ENCODE data around the gene TSR2. TPM values are rescaled to one million over a fixed set of nuclear protein-coding genes. Genes with fewer than 3 reads are reported as not detected.
A peak's percentile ranks its signal among the peaks of the same experiment; 100 is the strongest.

TSR2 gene
- total RNA-seq, 1 donor from 2014 or later: 14.0 TPM

- peaks cover 0 to 3% of the 10 kb centered on the region in 2 donors for H3K4me1 ChIP-seq
- intact Hi-C loops (cut with DNase I): no loop called here
- peak in 1 of 2 donors; percentile 74 for DNase-seq (ENCODE audit: low spot score in 2 of 2)
- no peaks in the 10 kb centered on the region for H3K9me3 ChIP-seq
- H3K27me3 ChIP-seq: no peaks in the 10 kb centered on the region
- no peaks in the 10 kb centered on the region for H3K36me3 ChIP-seq
- peak overlapping the region; percentile 1 to 53 for H3K27ac ChIP-seq
- no peak for TF ChIP-seq CTCF (IDR thresholded peaks at IDR 0.05)
- no peak overlapping the region for H3K4me3 ChIP-seq
These were observed 52.1 kb downstream of the TSR2 start for GRCh38 chrX:54492340-54492739.

DNA sequence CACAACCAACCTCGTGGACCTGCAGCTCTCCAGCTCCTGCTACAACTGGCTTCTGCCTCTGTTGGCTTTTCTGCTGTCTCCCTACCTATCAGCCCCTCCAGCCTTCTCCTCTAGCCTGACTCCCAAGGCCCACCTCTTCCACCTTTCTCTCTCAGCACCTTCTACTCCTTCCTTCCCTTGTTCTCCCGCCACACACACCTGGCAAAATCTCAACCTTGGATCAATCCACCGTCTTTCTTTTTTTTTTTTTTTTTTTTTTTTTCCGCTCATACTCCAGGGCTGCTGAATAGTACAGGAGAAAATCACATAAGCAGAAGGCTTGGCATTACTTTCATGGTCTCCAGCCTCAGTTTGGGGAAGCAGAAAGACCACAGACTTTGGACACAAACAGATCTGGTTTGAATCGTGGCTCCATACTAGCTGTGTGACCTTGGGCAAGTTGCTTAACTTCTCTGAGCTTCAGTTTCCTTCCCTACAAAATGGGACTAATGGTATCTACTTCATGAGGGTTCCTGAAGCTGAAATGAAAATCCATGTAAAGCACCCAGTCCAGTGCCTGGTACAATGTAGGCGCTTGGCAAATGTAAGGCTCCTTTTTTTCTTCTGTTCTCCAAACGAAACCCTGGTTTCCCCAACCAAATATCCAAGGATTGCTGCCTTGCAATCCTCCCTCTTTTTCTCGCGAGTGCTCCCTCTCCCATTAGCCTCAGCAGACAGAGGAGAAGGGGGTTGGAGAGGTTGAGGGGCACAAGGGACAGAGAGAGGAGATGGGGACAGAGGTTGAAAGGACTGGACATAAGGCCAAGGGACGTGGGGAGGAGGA, 54.2 kb downstream of the TSR2 start:
- peak overlapping the region; percentile 74 to 79 for H3K4me3 ChIP-seq
- peak overlapping the region; percentile 72 to 84 for H3K27ac ChIP-seq
- intact Hi-C loops (cut with DNase I): no loop called here
- no peak for DNase-seq (ENCODE audit: low spot score in 2 of 2)
- no peak for TF ChIP-seq CTCF (IDR thresholded peaks at IDR 0.05)
- no peaks in the 10 kb centered on the region for H3K27me3 ChIP-seq
- H3K4me1 ChIP-seq: peaks cover 0 to 3% of the 10 kb centered on the region in 2 donors
- H3K36me3 ChIP-seq: no peaks in the 10 kb centered on the region
- H3K9me3 ChIP-seq: no peaks in the 10 kb centered on the region

Other genes with a start within 250 kb of the TSR2 start
- gene WNK3, start 82.4 kb upstream of the TSR2 start, total RNA-seq: 3.3 TPM
- 16.5 TPM for gene FGD1, start 55.8 kb downstream of the TSR2 start, total RNA-seq
- 15.4 TPM for gene GNL3L, start 89.8 kb downstream of the TSR2 start, total RNA-seq

All from ascending aorta (tissue), 2 donors.